HG03442 (cell line): ENCODE data around the gene KRTAP3-1.
"Not testable (repeated sequence)": the region's sequence is repeated elsewhere in the genome, so short reads cannot be mapped to it uniquely, and the experiment has no call there.

Experiments used
- ATAC-seq: cut with Tn5 transposase; IDR thresholded peaks from one replicate; pipeline ENCODE4 v1.9.1; 2021; ENCODE audit warnings: mild to moderate bottlenecking, moderate library complexity; ENCODE audit not compliant: unreplicated experiment

Gene KRTAP3-1

DNA sequence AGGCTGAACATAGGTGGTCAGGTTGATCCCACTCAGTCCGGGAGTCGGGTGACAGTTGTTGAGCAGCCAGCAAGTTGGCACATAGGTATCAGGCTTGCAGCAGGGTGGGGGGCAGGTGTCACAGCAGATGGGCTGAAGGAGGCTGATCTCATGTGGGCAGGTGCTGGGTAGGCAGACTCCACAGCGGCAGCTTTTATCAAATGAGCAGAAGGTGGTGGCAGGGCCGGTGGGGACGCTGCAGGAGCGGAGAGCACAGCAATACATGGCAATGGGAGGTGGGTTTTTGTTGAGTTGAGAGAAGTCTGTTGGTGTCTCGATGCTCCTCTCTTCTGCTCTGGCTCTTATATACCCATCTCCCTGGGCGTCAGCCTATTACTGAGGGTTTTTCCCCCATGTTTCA lies at the start of gene KRTAP3-1:
TSS of gene KRTAP3-1 (minus strand) at position 318 of the 400 bp plus-strand sequence. CDS start at position 264, 54 bp downstream.
- no peak for ATAC-seq

DNA sequence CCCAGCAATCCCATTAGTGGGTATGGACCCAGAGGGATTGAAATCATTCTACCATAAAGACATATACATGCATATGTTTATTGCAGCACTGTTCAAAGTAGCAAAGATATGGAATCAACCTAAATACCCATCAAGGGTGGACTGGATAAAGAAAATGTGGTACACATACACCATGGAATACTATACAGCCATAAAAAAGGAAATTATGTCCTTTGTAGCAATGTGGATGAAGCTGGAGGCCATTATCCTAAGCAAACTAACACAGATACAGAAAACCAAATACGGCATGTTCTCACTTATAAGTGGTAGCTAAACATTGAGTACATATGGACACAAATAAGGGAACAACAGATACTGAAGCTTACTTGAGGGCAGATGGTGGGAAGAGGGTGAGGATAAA lies 48.6 kb upstream of the KRTAP3-1 start:
- no peak for ATAC-seq

DNA sequence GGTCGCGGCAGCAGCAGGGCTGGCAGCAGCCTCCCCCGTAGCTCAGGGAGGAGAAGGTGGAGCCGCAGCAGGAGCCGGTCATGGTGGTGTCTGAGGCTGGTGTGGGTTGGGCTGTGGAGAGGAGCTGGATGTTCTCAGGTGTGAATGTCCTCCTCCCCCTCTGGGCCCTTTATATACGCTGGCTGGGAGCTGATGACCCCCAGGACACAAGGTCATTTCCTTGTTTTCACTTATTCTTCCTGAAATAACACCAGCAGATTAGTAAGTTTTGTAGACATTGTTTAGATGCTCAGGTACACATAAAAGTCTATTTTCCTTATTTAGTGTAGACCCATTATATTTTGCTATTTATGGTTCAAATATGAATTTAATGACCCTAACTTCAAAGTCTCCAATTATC lies 46.2 kb upstream of the KRTAP3-1 start, which contains the start of gene KRTAP2-2:
TSS of gene KRTAP2-2 (minus strand) at position 101 of the 400 bp plus-strand sequence. CDS start at position 82, 19 bp downstream.
- not testable (repeated sequence) for ATAC-seq

DNA sequence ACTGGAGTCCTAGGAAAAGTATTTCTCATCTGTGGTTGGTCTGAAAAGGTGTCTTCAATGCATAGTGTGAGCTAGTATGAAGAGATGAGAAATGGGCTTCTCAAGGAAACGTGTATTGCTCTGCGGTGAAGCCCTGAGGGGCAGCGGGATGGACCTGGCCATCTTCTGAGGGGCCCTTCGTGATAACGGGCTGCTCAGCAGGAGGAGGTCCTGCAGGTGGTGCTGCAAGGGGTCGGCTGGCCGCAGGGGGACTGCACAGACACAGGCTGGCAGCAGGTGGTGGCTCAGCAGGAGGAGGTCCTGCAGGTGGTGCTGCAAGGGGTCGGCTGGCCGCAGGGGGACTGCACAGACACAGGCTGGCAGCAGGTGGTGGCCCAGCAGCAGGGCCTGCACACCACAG lies 45.6 kb upstream of the KRTAP3-1 start:
- not testable (repeated sequence) for ATAC-seq

DNA sequence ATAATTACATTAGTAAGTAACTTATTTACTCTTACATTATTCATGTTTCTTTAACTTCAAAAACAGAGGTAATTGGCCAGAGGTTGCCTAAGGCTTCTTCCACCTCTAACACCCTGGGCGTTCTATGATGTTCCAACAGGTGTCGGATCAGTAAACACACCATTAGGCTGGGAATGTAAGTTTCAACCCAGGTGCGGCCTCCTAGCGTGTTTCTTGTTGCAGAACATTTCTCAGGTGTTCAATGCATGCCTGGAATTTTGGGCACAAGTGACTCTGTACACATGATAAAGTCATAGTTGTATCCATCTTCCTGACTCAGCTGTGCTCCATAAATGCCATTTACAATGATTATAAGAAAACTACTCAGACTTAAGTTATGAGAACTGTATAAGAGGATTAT lies 45.1 kb upstream of the KRTAP3-1 start:
- no peak for ATAC-seq

DNA sequence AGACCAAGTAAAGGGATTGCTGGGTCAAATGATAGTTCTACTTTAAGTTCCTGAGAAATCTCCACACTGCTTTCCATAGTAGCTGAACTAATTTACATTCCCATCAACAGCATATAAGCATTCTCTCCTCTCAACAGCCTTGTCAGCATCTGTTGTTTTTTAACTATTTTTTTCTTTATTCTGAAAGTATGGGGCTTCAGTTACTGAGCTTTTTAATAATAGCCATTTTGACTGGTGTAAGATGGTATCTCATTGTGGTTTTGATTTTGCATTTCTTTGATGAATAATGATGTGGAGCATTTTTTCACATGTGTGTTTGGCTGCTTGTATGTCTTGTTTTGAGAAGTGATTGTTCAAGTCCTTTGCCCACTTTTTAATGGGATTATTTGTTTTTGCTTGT lies 43.6 kb upstream of the KRTAP3-1 start:
- no peak for ATAC-seq

DNA sequence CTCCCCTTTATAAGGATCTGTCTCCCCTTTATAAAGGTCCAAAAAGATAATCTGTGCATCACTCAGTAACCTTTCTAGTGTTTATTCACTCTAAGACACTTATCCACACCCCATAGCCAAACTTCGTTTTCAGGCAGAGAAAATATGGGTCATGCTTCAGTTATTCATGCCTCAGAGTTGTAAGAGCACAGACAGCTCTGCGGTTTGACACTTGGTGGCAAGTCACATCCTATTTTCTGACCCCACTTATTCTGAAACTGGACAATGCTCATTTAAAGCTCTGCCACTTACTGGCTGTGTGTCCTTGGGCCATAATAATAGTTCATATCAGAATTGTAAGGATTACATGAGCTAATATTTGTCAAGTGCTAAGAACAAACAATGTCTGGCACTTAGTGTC lies 40.2 kb upstream of the KRTAP3-1 start:
- ATAC-seq, result no peak

DNA sequence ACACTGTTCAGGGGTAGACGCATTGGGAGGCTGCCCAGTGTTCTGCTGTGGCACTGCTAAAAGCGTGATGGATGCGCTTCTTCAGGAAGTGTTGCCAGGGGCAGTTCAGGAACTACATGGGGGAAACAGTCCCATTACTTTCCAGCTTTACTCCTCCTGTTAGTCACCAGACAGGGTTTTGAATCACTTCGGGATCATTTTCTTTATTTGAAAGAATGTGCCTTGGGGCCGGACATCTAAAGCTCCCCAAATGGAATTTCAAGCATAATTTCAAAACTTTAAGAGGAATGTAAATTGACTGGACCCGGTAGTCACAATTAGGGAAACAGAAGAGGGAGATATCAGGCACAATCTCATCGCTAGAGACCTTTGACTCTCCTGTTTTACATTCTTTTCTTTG lies 39.5 kb upstream of the KRTAP3-1 start:
- ATAC-seq, result no peak

DNA sequence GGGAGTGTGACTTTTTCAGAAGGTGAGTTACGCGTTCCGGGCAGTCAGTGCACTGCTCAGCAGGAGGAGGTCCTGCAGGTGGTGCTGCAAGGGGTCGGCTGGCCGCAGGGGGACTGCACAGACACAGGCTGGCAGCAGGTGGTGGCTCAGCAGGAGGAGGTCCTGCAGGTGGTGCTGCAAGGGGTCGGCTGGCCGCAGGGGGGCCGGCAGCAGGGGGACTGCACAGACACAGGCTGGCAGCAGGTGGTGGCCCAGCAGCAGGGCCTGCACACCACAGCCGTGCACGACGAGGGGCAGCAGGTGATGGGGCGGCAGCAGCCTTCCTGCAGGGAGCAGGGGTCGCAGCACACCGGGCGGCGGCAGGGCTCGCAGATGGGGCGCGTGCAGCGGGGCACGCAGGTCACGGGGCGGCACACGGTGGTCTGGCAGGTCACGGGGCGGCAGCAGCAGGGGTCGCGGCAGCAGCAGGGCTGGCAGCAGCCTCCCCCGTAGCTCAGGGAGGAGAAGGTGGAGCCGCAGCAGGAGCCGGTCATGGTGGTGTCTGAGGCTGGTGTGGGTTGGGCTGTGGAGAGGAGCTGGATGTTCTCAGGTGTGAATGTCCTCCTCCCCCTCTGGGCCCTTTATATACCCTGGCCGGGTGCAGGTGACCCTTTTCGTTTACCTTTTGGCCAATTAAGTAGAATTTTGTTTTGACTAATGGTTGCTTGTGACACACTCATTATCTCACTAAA lies 38.0 kb upstream of the KRTAP3-1 start, which contains the start of gene KRTAP2-1:
TSS of gene KRTAP2-1 (minus strand) at position 582 of the 731 bp plus-strand sequence. CDS start at position 533, 49 bp downstream.
- not testable (repeated sequence) for ATAC-seq

DNA sequence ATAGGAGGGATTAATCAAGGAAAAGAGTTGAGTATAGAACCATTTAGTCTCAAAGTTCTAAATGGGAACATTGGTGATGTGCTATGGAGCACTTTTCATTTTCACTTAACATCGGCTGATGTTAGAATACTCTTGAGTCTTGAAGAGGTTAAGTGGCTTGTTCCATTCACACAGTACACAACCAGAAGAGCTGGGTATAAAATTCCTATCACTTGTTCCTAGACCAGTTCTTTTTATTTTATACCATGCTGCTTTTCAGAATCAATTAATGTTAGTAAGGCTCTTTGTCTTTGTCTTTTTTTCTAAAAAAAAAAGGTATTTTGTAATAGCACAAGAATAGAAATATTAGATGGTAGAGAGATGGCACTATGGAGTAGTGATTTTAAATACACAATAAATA lies 34.0 kb upstream of the KRTAP3-1 start:
- no peak for ATAC-seq

DNA sequence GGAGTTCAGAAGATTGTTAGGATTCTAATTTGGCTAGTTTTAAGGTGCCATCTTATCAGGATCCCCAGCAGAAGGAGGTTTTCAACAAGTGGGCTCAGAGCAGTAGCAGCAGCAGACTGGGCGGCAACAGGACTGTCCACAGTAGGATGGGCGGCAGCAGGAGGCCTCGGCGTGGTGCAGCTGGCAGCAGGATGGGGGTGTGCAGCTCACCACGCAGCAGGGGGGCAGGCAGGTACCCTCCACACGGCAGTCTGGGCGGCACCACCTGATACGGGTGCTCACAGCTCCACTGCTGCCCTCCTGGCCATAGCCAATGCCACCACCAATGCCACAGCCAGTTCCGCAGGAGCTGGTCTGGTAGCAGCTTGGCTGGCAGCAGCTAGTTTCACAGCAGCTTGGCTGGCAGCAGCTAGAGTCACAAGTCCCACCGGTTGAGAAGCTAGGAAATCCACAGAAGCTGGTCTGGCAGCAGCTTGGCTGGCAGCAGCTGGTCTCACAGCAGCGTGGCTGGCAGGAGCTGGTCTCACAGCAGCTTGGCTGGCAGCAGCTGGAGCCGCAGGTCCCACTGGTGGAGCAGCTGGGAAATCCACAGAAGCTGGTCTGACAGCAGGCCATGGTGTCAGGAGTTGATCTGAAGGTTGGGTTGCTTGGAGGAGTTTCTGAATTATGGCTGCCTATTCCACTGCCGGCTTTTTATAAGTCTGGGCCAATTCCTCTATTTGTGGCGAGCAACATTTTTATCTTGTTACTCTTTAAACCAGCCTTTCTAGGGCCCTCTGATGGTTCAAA lies 32.0 kb upstream of the KRTAP3-1 start, which contains the start of gene KRTAP1-1:
TSS of gene KRTAP1-1 (minus strand) at position 668 of the 789 bp plus-strand sequence. CDS start at position 615, 53 bp downstream.
- ATAC-seq, result not testable (repeated sequence)

DNA sequence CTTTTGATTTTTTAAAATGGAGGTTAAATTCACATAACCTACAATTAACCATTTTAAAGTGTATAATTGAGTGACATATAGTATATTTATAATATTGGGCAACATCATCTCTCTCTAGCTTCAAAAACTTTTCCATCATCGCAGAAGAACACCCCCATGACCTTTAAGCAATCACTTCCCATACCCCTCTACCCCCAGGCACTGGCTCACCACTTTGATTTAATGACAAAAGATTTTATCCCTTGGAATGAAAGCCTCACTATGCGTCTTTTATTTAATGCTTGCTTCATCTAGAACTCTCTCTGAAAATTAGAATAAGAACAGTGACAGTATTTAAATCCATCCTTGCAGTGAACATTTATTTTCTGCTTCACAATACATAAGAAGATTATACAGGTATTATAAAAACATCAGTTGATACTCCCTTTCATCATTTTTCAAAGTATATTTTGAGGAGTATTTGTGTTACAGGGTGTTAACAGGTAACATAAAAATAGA lies 29.0 kb upstream of the KRTAP3-1 start:
- no peak for ATAC-seq

DNA sequence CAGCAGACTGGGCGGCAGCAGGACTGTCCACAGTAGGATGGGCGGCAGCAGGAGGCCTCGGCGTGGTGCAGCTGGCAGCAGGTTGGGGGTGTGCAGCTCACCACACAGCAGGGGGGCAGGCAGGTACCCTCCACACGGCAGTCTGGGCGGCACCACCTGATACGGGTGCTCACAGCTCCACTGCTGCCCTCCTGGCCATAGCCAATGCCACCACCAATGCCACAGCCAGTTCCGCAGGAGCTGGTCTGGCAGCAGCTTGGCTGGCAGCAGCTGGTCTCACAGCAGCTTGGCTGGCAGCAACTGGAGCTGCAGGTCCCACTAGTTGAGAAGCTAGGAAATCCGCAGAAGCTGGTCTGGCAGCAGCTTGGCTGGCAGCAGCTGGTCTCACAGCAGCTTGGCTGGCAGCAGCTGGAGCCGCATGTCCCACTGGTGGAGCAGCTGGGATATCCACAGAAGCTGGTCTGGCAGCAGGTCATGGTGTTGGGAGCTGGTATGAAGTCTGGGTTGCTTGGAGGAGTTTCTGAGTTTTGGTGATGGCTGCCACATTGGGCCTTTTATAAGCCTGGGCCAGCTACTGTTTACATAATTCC lies 25.5 kb upstream of the KRTAP3-1 start, which contains the start of gene KRTAP1-3:
TSS of gene KRTAP1-3 (minus strand) at position 529 of the 590 bp plus-strand sequence. CDS start at position 476, 53 bp downstream.
- not testable (repeated sequence) for ATAC-seq

DNA sequence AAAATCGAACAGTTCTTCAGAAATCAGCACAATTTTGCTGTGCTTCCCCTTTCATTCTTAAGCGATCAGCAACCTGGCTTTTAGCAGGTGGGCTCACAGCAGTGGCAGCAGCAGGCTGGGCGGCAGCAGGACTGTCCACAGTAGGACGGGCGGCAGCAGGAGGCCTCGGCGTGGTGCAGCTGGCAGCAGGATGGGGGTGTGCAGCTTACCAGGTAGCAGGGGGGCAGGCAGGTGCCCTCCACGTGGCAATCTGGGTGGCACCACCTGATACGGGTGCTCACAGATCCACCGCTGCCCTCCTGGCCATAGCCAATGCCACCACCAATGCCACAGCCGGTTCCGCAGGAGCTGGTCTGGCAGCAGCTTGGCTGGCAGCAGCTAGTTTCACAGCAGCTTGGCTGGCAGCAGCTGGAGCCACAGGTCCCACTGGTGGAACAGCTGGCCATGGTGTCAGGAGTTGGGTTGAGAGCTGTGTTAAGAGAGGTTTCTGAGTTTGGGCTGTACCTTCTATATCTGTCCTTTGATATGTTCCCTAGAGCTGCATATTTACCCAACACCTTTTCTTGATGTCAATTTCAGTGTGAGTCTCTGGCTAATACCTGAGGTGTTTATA lies 20.8 kb upstream of the KRTAP3-1 start, which contains the start of gene KRTAP1-4:
TSS of gene KRTAP1-4 (minus strand) at position 563 of the 613 bp plus-strand sequence. CDS start at position 446, 117 bp downstream.
- ATAC-seq, result no peak

DNA sequence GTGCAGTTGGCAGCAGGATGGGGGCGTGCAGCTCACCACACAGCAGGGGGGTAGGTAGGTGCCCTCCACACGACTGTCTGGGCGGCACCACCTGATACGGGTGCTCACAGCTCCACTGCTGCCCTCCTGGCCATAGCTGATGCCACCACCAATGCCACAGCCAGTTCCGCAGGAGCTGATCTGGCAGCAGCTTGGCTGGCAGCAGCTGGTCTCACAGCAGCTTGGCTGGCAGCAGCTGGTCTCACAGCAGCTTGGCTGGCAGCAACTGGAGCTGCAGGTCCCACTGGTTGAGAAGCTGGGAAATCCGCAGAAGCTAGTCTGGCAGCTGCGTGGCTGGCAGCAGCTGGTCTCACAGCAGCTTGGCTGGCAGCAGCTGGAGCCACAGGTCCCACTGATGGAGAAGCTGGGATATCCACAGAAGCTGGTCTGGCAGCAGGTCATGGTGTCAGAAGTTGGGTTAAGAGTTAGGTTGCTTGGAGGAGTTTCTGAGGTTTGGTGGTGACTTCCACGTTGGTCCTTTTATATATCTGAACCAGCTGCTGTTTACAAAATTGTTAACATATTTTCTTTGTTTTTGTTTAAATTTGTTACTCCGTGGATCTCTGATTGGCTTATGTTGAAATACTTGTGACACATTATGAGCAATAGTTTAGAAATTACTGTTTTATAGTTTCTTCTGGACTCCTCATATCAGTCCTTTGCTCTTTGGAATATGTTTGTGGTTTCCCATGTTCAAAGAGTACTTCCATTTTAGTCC lies 18.0 kb upstream of the KRTAP3-1 start, which contains the start of gene KRTAP1-5:
TSS of gene KRTAP1-5 (minus strand) at position 494 of the 757 bp plus-strand sequence. CDS start at position 441, 53 bp downstream.
- no peak for ATAC-seq

DNA sequence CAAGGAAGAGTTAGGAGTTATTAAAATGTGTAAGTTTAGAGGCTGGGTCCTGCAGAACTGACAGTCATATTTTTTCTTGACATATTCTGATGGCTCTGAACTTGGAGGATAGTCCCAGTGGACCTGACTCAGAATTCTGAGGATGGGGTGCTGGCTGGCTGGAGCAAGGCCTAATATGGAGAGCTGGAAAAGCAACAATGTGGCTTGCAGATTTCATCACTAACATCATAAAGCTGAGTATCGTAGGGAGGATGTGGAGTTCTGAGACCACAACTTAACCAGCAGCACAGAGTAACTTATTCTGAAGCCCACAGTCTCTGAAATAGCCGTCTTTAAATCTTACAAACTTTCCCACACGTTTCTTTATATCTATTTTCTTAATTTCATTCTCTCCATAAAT lies 15.8 kb upstream of the KRTAP3-1 start:
- no peak for ATAC-seq

DNA sequence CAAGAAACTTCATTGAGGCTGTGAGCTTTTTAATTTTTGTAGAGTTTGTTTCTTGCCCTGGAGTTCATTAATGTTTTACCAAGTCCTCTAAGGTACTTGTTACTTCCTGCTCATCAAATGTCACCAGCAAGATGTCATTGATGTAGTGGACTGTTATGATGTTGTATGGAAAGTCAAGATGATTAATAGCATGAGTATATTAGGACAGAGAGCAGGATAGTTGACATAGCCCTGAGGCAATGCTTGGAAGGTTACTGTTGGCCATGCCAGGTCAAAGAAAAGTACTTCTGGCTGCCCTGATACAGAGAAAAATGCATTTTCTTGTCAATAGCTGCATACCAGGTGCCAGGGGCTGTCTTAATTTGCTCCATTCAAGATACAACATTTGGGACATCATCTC lies 11.4 kb upstream of the KRTAP3-1 start:
- no peak for ATAC-seq

DNA sequence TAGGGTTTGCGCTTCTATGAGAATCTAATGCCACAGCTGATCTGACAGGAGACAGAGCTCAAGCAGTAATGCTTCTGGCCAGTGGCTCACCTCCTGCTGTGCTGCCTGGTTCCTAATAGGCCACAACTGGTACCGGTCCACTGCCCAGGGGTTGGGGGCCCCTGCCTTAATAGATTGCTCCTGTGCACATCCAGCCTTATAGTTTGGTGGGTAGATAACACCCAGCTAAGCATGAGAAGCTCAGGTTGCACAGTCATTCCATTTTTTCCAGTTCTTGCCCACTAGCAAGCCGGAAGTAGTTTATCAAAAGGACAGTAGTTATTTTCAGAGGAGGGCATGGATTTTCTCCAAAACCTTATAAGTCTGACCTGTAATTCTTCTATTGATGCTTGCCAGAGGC lies 10.5 kb upstream of the KRTAP3-1 start:
- no peak for ATAC-seq

DNA sequence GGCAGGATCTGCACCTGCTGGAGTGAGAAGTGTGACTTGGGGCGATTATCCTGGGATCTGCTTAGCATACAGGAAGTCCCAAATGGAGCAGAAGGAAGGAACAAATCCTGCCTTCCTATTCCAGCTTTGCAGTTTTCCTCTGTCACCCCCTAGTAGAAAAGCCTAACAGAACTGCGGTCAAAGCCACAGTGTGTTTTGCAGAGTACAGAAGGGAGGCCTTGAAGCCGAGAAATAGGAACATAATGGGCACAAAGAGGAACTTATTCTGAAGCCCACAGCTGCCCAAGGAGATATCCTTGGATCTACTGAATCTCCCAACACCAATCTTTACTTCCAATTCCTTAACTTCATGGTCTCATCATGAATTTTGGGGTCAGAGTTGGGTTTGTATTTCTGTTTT lies 9.6 kb upstream of the KRTAP3-1 start:
- ATAC-seq, result no peak
